Liver (tissue), 9 donors: ENCODE results near the gene DNAJC6. TPM values are rescaled to one million over a fixed set of nuclear protein-coding genes. Genes with fewer than 3 reads are reported as not detected.

ENCODE experiments used
- DNase-seq: peaks from one replicate; pipeline ENCODE4 v3.0.0-alpha.2; 2017; ENCODE audit warnings: low spot score
- H3K27ac ChIP-seq, 2 donors: one replicate each; pipeline ENCODE4 v1.7.0; 2013; ENCODE audit warnings: inconsistent platforms in 2 of 2, low read length in 2 of 2, control low read depth in 1 of 2, low read depth in 1 of 2, mild to moderate bottlenecking in 1 of 2
- H3K27me3 ChIP-seq, 4 donors: one replicate each; pipeline versions ENCODE4 v1.6.1 to v1.7.0; 2013; ENCODE audit warnings: low read length in 3 of 4, inconsistent platforms in 1 of 4, mild to moderate bottlenecking in 1 of 4, moderate library complexity in 1 of 4; ENCODE audit not compliant: control insufficient read depth in 4 of 4, insufficient read depth in 4 of 4
- H3K36me3 ChIP-seq, 4 donors: one replicate each; pipeline versions ENCODE4 v1.6.1 to v1.7.0; 2013; ENCODE audit warnings: low read length in 3 of 4, mild to moderate bottlenecking in 3 of 4, low read depth in 1 of 4, moderate library complexity in 1 of 4; ENCODE audit not compliant: control insufficient read depth in 4 of 4, insufficient read depth in 3 of 4
- H3K4me1 ChIP-seq, 4 donors: one replicate each; pipeline versions ENCODE4 v1.6.1 to v1.7.0; 2013; ENCODE audit warnings: low read length in 3 of 4, mild to moderate bottlenecking in 3 of 4, moderate library complexity in 1 of 4; ENCODE audit not compliant: control insufficient read depth in 4 of 4, insufficient read depth in 4 of 4
- H3K4me3 ChIP-seq, 3 donors: one replicate each; pipeline versions ENCODE4 v1.6.1 to v1.7.0; 2013; ENCODE audit warnings: low read length in 3 of 3, control low read depth in 1 of 3, low read depth in 1 of 3, mild to moderate bottlenecking in 1 of 3
- H3K9ac ChIP-seq, 2 donors: one replicate each; pipeline ENCODE4 v1.7.0; 2013; ENCODE audit warnings: low read length in 2 of 2, mild to moderate bottlenecking in 2 of 2, moderate library complexity in 2 of 2, control low read depth in 1 of 2, low read depth in 1 of 2
- H3K9me3 ChIP-seq, 4 donors: one replicate each; pipeline versions ENCODE4 v1.6.1 to v1.7.0; 2013; ENCODE audit warnings: low read length in 3 of 4; ENCODE audit not compliant: control insufficient read depth in 4 of 4
- EGR1 ChIP-seq, 2 donors: IDR thresholded peaks; 2 replicates each; pipeline ENCODE4 v1.6.1; 2016 to 2018; ENCODE audit warnings: antibody characterized with exemption in 2 of 2, low read depth in 2 of 2
- FOXA1 ChIP-seq: IDR thresholded peaks from 2 replicates; pipeline ENCODE4 v1.6.1; 2016; ENCODE audit warnings: antibody characterized with exemption
- FOXA2 ChIP-seq: IDR thresholded peaks from 2 replicates; pipeline ENCODE4 v1.6.1; 2016; ENCODE audit warnings: antibody characterized with exemption
- GABPA ChIP-seq, 2 donors: IDR thresholded peaks in 1 of 2; conservative IDR thresholded peaks in 1 of 2; 2 replicates each; pipeline ENCODE4 v1.6.1; 2016; ENCODE audit warnings: antibody characterized with exemption in 2 of 2, mild to moderate bottlenecking in 1 of 2, moderate library complexity in 1 of 2
- HNF4A ChIP-seq, 2 donors: conservative IDR thresholded peaks; 2 replicates each; pipeline ENCODE4 v1.6.1; 2016; ENCODE audit warnings: antibody characterized with exemption in 2 of 2, mild to moderate bottlenecking in 2 of 2
- HNF4G ChIP-seq: IDR thresholded peaks from 2 replicates; pipeline ENCODE4 v1.6.1; 2016; ENCODE audit warnings: antibody characterized with exemption
- JUND ChIP-seq, 2 donors: IDR thresholded peaks; 2 replicates each; pipeline ENCODE4 v1.6.1; 2016; ENCODE audit warnings: antibody characterized with exemption in 2 of 2
- NR2F2 ChIP-seq: IDR thresholded peaks from 2 replicates; pipeline ENCODE4 v1.6.1; 2016; ENCODE audit warnings: antibody characterized with exemption
- RAD21 ChIP-seq, 2 donors: IDR thresholded peaks; 2 replicates each; pipeline ENCODE4 v1.6.1; 2016; ENCODE audit warnings: antibody characterized with exemption in 2 of 2, mild to moderate bottlenecking in 2 of 2
- RXRA ChIP-seq, 2 donors: IDR thresholded peaks; 2 replicates each; pipeline ENCODE4 v1.6.1; 2017 to 2018; ENCODE audit warnings: antibody characterized with exemption in 2 of 2, mild to moderate bottlenecking in 1 of 2
- SP1 ChIP-seq: IDR thresholded peaks from 2 replicates; pipeline ENCODE4 v1.6.1; 2018; ENCODE audit warnings: antibody characterized with exemption, mild to moderate bottlenecking
- TAF1 ChIP-seq: conservative IDR thresholded peaks from 2 replicates; pipeline ENCODE4 v1.6.1; 2016; ENCODE audit warnings: antibody characterized with exemption, mild to moderate bottlenecking
- YY1 ChIP-seq: IDR thresholded peaks from 2 replicates; pipeline ENCODE4 v1.6.1; 2016; ENCODE audit warnings: antibody characterized with exemption, mild to moderate bottlenecking
- WGBS: extraction: QIAGEN DNeasy Blood & Tissue Kit; methylation state at CpG from one replicate; pipeline ENCODE4 v1.1.7; 2013; 5-methylcytosine and 5-hydroxymethylcytosine counted together
- polyA plus RNA-seq, 2 donors: library from polyadenylated mRNA; stranded (reverse) in 1 of 2; unstranded in 1 of 2; fragments of 200-250 nt in 1 of 2; fragments of >200 nt in 1 of 2; fragmentation: Nextera tagmentation in 1 of 2; extraction: Ambion mirVana in 1 of 2; gene quantifications; one replicate each; pipeline versions ENCODE4 v1.2.1 to v1.2.3, GENCODE V29; 2013 to 2015
- total RNA-seq, 2 donors: library from RNA; depleted of rRNA; stranded (reverse); fragments of >200 nt; gene quantifications; one replicate each; pipeline ENCODE4 v1.2.3, GENCODE V29; 2014
- TF ChIP-seq, protein P1 (sequence below): fragments of 150-350 bp; IDR thresholded peaks from 2 replicates; pipeline ENCODE4 v1.5.1; 2017; ENCODE audit warnings: improper control_type of control experiment, low read depth, low read length; ENCODE audit not compliant: missing input control
- TF ChIP-seq, protein P2 (sequence below): IDR thresholded peaks from 2 replicates; pipeline ENCODE4 v1.6.1; 2016; ENCODE audit warnings: antibody characterized with exemption
- TF ChIP-seq, protein P3 (sequence below): IDR thresholded peaks from 2 replicates; pipeline ENCODE4 v1.6.1; 2016; ENCODE audit warnings: antibody characterized with exemption, mild to moderate bottlenecking
- TF ChIP-seq, protein P4 (sequence below): IDR thresholded peaks from 2 replicates; pipeline ENCODE4 v1.6.1; 2016; ENCODE audit warnings: antibody characterized with exemption
- TF ChIP-seq, protein P5 (sequence below): IDR thresholded peaks from 2 replicates; pipeline ENCODE4 v1.6.1; 2016; ENCODE audit warnings: antibody characterized with exemption
- donor health status: healthy.
- donor health status: healthy.
- donor health status: healthy.
- donor health status: healthy.
- donor health status: healthy.

The DNAJC6 gene
- total and polyA plus RNA-seq, 4 donors, result 0.15 to 35.0 (median 0.30) TPM

DNA sequence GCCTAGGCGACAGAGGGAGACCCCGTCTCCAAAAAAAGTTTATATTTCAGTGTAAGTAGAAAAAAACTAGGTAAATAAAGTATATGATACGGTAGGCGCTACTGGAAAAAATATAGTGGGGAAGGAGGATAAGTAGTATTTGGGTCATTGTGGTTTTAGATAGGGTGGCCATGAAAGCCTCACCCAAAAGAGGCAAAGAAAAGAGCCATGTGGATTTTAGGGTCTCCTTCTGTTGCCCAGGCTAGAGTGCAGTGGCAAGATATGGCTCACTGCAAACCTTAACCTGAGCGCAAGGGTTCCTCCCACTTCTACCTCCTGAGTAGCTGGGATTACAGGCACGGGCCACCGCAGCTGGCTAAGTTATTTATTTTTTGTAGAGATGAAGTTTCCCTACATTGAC is 128.3 kb downstream of the DNAJC6 start:
- no peak for DNase-seq
- H3K4me3 ChIP-seq, result no peak overlapping the region
- no peaks in the 10 kb centered on the region for H3K9me3 ChIP-seq
- no peak overlapping the region for H3K9ac ChIP-seq
- H3K36me3 ChIP-seq, result peaks cover 0 to 8% (median 2%) of the 10 kb centered on the region in 4 donors
- no peak for TF ChIP-seq YY1
- TF ChIP-seq, protein P1, sequence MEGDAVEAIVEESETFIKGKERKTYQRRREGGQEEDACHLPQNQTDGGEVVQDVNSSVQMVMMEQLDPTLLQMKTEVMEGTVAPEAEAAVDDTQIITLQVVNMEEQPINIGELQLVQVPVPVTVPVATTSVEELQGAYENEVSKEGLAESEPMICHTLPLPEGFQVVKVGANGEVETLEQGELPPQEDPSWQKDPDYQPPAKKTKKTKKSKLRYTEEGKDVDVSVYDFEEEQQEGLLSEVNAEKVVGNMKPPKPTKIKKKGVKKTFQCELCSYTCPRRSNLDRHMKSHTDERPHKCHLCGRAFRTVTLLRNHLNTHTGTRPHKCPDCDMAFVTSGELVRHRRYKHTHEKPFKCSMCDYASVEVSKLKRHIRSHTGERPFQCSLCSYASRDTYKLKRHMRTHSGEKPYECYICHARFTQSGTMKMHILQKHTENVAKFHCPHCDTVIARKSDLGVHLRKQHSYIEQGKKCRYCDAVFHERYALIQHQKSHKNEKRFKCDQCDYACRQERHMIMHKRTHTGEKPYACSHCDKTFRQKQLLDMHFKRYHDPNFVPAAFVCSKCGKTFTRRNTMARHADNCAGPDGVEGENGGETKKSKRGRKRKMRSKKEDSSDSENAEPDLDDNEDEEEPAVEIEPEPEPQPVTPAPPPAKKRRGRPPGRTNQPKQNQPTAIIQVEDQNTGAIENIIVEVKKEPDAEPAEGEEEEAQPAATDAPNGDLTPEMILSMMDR, result no peak
- TF ChIP-seq HNF4A (conservative IDR thresholded peaks at IDR 0.05), result no peak
- TF ChIP-seq, protein P2, sequence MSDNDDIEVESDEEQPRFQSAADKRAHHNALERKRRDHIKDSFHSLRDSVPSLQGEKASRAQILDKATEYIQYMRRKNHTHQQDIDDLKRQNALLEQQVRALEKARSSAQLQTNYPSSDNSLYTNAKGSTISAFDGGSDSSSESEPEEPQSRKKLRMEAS, result no peak
- TF ChIP-seq, protein P3, sequence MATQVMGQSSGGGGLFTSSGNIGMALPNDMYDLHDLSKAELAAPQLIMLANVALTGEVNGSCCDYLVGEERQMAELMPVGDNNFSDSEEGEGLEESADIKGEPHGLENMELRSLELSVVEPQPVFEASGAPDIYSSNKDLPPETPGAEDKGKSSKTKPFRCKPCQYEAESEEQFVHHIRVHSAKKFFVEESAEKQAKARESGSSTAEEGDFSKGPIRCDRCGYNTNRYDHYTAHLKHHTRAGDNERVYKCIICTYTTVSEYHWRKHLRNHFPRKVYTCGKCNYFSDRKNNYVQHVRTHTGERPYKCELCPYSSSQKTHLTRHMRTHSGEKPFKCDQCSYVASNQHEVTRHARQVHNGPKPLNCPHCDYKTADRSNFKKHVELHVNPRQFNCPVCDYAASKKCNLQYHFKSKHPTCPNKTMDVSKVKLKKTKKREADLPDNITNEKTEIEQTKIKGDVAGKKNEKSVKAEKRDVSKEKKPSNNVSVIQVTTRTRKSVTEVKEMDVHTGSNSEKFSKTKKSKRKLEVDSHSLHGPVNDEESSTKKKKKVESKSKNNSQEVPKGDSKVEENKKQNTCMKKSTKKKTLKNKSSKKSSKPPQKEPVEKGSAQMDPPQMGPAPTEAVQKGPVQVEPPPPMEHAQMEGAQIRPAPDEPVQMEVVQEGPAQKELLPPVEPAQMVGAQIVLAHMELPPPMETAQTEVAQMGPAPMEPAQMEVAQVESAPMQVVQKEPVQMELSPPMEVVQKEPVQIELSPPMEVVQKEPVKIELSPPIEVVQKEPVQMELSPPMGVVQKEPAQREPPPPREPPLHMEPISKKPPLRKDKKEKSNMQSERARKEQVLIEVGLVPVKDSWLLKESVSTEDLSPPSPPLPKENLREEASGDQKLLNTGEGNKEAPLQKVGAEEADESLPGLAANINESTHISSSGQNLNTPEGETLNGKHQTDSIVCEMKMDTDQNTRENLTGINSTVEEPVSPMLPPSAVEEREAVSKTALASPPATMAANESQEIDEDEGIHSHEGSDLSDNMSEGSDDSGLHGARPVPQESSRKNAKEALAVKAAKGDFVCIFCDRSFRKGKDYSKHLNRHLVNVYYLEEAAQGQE, result no peak
- TF ChIP-seq EGR1 (IDR thresholded peaks at IDR 0.05; ENCODE audit: low read depth in 2 of 2), result no peak
- TF ChIP-seq GABPA (IDR thresholded peaks at IDR 0.05 in 1 of 2, conservative IDR thresholded peaks at IDR 0.05 in 1 of 2), result no peak
- TF ChIP-seq HNF4G, result no peak
- TF ChIP-seq TAF1, result no peak
- TF ChIP-seq FOXA2, result no peak
- TF ChIP-seq JUND (IDR thresholded peaks at IDR 0.05), result no peak
- TF ChIP-seq, protein P4, sequence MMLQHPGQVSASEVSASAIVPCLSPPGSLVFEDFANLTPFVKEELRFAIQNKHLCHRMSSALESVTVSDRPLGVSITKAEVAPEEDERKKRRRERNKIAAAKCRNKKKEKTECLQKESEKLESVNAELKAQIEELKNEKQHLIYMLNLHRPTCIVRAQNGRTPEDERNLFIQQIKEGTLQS, result no peak
- TF ChIP-seq, protein P5, sequence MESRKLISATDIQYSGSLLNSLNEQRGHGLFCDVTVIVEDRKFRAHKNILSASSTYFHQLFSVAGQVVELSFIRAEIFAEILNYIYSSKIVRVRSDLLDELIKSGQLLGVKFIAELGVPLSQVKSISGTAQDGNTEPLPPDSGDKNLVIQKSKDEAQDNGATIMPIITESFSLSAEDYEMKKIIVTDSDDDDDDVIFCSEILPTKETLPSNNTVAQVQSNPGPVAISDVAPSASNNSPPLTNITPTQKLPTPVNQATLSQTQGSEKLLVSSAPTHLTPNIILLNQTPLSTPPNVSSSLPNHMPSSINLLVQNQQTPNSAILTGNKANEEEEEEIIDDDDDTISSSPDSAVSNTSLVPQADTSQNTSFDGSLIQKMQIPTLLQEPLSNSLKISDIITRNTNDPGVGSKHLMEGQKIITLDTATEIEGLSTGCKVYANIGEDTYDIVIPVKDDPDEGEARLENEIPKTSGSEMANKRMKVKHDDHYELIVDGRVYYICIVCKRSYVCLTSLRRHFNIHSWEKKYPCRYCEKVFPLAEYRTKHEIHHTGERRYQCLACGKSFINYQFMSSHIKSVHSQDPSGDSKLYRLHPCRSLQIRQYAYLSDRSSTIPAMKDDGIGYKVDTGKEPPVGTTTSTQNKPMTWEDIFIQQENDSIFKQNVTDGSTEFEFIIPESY, result no peak
- no peak for TF ChIP-seq SP1
- no peak for TF ChIP-seq NR2F2
- no peak for TF ChIP-seq FOXA1
- no peak for TF ChIP-seq RXRA (IDR thresholded peaks at IDR 0.05)
- no peak for TF ChIP-seq RAD21 (IDR thresholded peaks at IDR 0.05)
- 97% methylated on average over 7 of the region's 7 CpGs for WGBS
- no peak overlapping the region for H3K27ac ChIP-seq
- H3K27me3 ChIP-seq, result no peaks in the 10 kb centered on the region
- no peaks in the 10 kb centered on the region for H3K4me1 ChIP-seq
